Activated CD4-positive, alpha-beta T cell treated with anti-CD3 and anti-CD28 coated beads, Interleukin-2, Interleukin-6, amounts not matched to agents 100 ng/mL and 50 ng/mL, durations not matched to agents 16 hours and 8 hours (primary cell): ENCODE measurements around the gene RALGDS.
A peak's percentile ranks its signal among the peaks of the same experiment; 100 is the strongest.

Experiments
- DNase-seq: peaks from one replicate; pipeline ENCODE4 v3.0.0-alpha.2; 2020

RALGDS gene

GRCh38 chr9:133118568-133118967 lies 2.5 kb downstream of the RALGDS start:
- DNase-seq: no peak

GRCh38 chr9:133118179-133118520 lies 2.9 kb downstream of the RALGDS start:
- DNase-seq: no peak

GRCh38 chr9:133117271-133118178 lies 3.5 kb downstream of the RALGDS start:
- no peak for DNase-seq

- DNase-seq: no peak
These were observed 4.5 kb downstream of the RALGDS start for GRCh38 chr9:133116346-133117231.

GRCh38 chr9:133115604-133116345 lies 5.3 kb downstream of the RALGDS start:
- peak; percentile 89 for DNase-seq

GRCh38 chr9:133114886-133115603 lies 6.0 kb downstream of the RALGDS start:
- DNase-seq: peak; percentile 31

- no peak for DNase-seq
These were observed 6.8 kb downstream of the RALGDS start for GRCh38 chr9:133113949-133114885.

GRCh38 chr9:133113163-133113948 lies 7.7 kb downstream of the RALGDS start:
- DNase-seq: peak; percentile 43

- peak; percentile 68 for DNase-seq
These were observed 8.4 kb downstream of the RALGDS start for GRCh38 chr9:133112663-133113026.

GRCh38 chr9:133111808-133112662 lies 9.0 kb downstream of the RALGDS start:
- no peak for DNase-seq

- DNase-seq: no peak
These were observed 10.9 kb downstream of the RALGDS start for GRCh38 chr9:133109931-133110650.

GRCh38 chr9:133108794-133109641 lies 12.0 kb downstream of the RALGDS start:
- no peak for DNase-seq

- no peak for DNase-seq
These were observed 12.9 kb downstream of the RALGDS start for GRCh38 chr9:133107961-133108793.

- no peak for DNase-seq
These were observed 13.8 kb downstream of the RALGDS start for GRCh38 chr9:133107245-133107722.

- no peak for DNase-seq
These were observed 14.4 kb downstream of the RALGDS start for GRCh38 chr9:133106511-133107244.

- no peak for DNase-seq
These were observed 15.6 kb downstream of the RALGDS start for GRCh38 chr9:133105461-133105770.
